HepG2 (cell line): ENCODE data around the gene DPM1. TPM values are rescaled to one million over a fixed set of nuclear protein-coding genes. Genes with fewer than 3 reads are reported as not detected.

Experiments
- BORCS8-MEF2B ChIP-seq: sonication (generic); formaldehyde crosslinking; IDR thresholded peaks from 2 replicates; pipeline ENCODE4 v1.8.0; 2022; ENCODE audit warnings: mild to moderate bottlenecking, missing genetic modification reagents
- FOSL1 ChIP-seq: sonication (generic); formaldehyde crosslinking; IDR thresholded peaks from 2 replicates; pipeline ENCODE4 v1.9.0; 2021; ENCODE audit warnings: missing genetic modification reagents, borderline replicate concordance
- FOXK1 ChIP-seq: sonication (generic); formaldehyde crosslinking; IDR thresholded peaks from 2 replicates; pipeline ENCODE4 v1.4.0; 2020; ENCODE audit warnings: low read depth, missing genetic modification reagents, borderline replicate concordance
- HDAC1 ChIP-seq: sonication (generic); formaldehyde crosslinking; IDR thresholded peaks from 2 replicates; pipeline ENCODE4 v1.5.1; 2020; ENCODE audit warnings: mild to moderate bottlenecking, missing genetic modification reagents
- NFE2L1 ChIP-seq: sonication (generic); formaldehyde crosslinking; IDR thresholded peaks from 2 replicates; pipeline ENCODE4 v1.4.0; 2020; ENCODE audit warnings: missing genetic modification reagents, mild to moderate bottlenecking, borderline replicate concordance
- NKX3-1 ChIP-seq: sonication (generic); formaldehyde crosslinking; IDR thresholded peaks from 2 replicates; pipeline ENCODE4 v1.5.0; 2020; ENCODE audit warnings: missing genetic modification reagents
- RAD51 ChIP-seq: fragments of 450-650 bp; IDR thresholded peaks from 2 replicates; pipeline ENCODE4 v1.6.1; 2016; ENCODE audit warnings: borderline replicate concordance
- RBAK ChIP-seq: sonication (generic); formaldehyde crosslinking; IDR thresholded peaks from 2 replicates; pipeline ENCODE4 v1.5.1; 2020; ENCODE audit warnings: mild to moderate bottlenecking, missing genetic modification reagents
- RFXANK ChIP-seq: IDR thresholded peaks from 2 replicates; pipeline ENCODE4 v1.6.1; 2016
- SIX4 ChIP-seq: sonication (generic); formaldehyde crosslinking; IDR thresholded peaks from 2 replicates; pipeline ENCODE4 v1.4.0; 2020; ENCODE audit warnings: missing genetic modification reagents
- THAP11 ChIP-seq: IDR thresholded peaks from 2 replicates; pipeline ENCODE4 v1.6.1; 2016; ENCODE audit warnings: missing biosample characterization, missing genetic modification reagents
- TIGD3 ChIP-seq: sonication (generic); formaldehyde crosslinking; IDR thresholded peaks from 2 replicates; pipeline ENCODE4 v1.5.1; 2020; ENCODE audit warnings: mild to moderate bottlenecking, missing genetic modification reagents, borderline replicate concordance
- TRIM22 ChIP-seq: fragments of 450-650 bp; IDR thresholded peaks from 2 replicates; pipeline ENCODE4 v1.6.1; 2017
- U2AF2 ChIP-seq: fragments of 200-400 bp; formaldehyde crosslinking; IDR thresholded peaks from 2 replicates; pipeline ENCODE4 v1.6.1; 2017; ENCODE audit warnings: low read depth, mild to moderate bottlenecking, low read length
- ZBTB14 ChIP-seq: sonication (generic); formaldehyde crosslinking; IDR thresholded peaks from 2 replicates; pipeline ENCODE4 v1.4.0; 2020; ENCODE audit warnings: missing genetic modification reagents
- ZNF225 ChIP-seq: sonication (generic); formaldehyde crosslinking; IDR thresholded peaks from 2 replicates; pipeline ENCODE4 v1.4.0; 2020; ENCODE audit warnings: mild to moderate bottlenecking, missing genetic modification reagents
- ZNF318 ChIP-seq: sonication (generic); formaldehyde crosslinking; IDR thresholded peaks from 2 replicates; pipeline ENCODE4 v1.4.0; 2020; ENCODE audit warnings: mild to moderate bottlenecking, missing genetic modification reagents
- ZNF451 ChIP-seq: sonication (generic); formaldehyde crosslinking; IDR thresholded peaks from 2 replicates; pipeline ENCODE4 v1.5.0; 2020; ENCODE audit warnings: mild to moderate bottlenecking, missing genetic modification reagents
- ZNF781 ChIP-seq: sonication (generic); formaldehyde crosslinking; IDR thresholded peaks from 2 replicates; pipeline ENCODE4 v1.5.1; 2020; ENCODE audit warnings: borderline replicate concordance, mild to moderate bottlenecking, missing genetic modification reagents; ENCODE audit errors: not compliant biosample characterization
- polyA plus RNA-seq, 8 experiments: library from polyadenylated mRNA; depleted of rRNA in 3 of 8; stranded (reverse) in 7 of 8; unstranded in 1 of 8; fragments of >200 nt; fragmentation: Illumina TruSeq in 4 of 8; extraction: Trizol in 4 of 8; gene quantifications; 2 replicates each; pipeline versions ENCODE4 v1.2.1 to v1.2.3, GENCODE V29; 2011 to 2016; ENCODE audit warnings: low read depth in 4 of 8, missing spikeins in 1 of 8, mixed read lengths in 1 of 8; ENCODE audit not compliant: insufficient read depth in 1 of 8
- total RNA-seq, 5 experiments: library from RNA; depleted of rRNA; stranded (reverse); fragments of >200 nt; fragmentation: Illumina TruSeq; extraction: Trizol; gene quantifications; 2 replicates each; pipeline ENCODE4 v1.2.3, GENCODE V29; 2016; ENCODE audit warnings: low read depth in 1 of 5

DPM1 gene
- total and polyA plus RNA-seq, 2 of the 13 experiments (the other 11 are each of a cell fraction or from before 2014, with no cell fraction given), result 83.2 to 161 TPM

- TF ChIP-seq TRIM22, result no peak
- TF ChIP-seq SIX4 (CRISPR knock-in tag), result no peak
- TF ChIP-seq ZNF451 (CRISPR knock-in tag), result no peak
- TF ChIP-seq NKX3-1 (CRISPR knock-in tag), result no peak
- TF ChIP-seq ZNF318, result 0 out of 2 replicates have a peak, but pooled peaks have one; percentile 64
- TF ChIP-seq HDAC1 (CRISPR knock-in tag), result no peak
- no peak for TF ChIP-seq FOSL1 (CRISPR knock-in tag)
- TF ChIP-seq TIGD3 (CRISPR knock-in tag), result no peak
- no peak for TF ChIP-seq U2AF2
- no peak for TF ChIP-seq RFXANK (CRISPR knock-in tag)
- no peak for TF ChIP-seq ZBTB14 (CRISPR knock-in tag)
- no peak for TF ChIP-seq RAD51
- peak; percentile 73; the same call in 1 of the 2 replicates for TF ChIP-seq THAP11 (CRISPR knock-in tag)
- no peak for TF ChIP-seq NFE2L1 (CRISPR knock-in tag)
- no peak for TF ChIP-seq ZNF781 (CRISPR knock-in tag)
- peak; percentile 44; the same call in 1 of the 2 replicates for TF ChIP-seq FOXK1 (CRISPR knock-in tag)
- no peak for TF ChIP-seq RBAK (CRISPR knock-in tag)
- TF ChIP-seq ZNF225 (CRISPR knock-in tag), result peak; percentile 75; the same call in 1 of the 2 replicates
- TF ChIP-seq BORCS8-MEF2B (CRISPR knock-in tag), result peak; percentile 81
Measured at GRCh38 chr20:50931306-50932015, 26.9 kb downstream of the DPM1 start, which contains the start of gene ADNP (continued).
